ENCODE measurements around the gene KIAA0040. TPM values are rescaled to one million over a fixed set of nuclear protein-coding genes. Genes with fewer than 3 reads are reported as not detected.

Gene KIAA0040
- total RNA-seq, 1 experiment from 2014 or later: 32.4 TPM

DNA sequence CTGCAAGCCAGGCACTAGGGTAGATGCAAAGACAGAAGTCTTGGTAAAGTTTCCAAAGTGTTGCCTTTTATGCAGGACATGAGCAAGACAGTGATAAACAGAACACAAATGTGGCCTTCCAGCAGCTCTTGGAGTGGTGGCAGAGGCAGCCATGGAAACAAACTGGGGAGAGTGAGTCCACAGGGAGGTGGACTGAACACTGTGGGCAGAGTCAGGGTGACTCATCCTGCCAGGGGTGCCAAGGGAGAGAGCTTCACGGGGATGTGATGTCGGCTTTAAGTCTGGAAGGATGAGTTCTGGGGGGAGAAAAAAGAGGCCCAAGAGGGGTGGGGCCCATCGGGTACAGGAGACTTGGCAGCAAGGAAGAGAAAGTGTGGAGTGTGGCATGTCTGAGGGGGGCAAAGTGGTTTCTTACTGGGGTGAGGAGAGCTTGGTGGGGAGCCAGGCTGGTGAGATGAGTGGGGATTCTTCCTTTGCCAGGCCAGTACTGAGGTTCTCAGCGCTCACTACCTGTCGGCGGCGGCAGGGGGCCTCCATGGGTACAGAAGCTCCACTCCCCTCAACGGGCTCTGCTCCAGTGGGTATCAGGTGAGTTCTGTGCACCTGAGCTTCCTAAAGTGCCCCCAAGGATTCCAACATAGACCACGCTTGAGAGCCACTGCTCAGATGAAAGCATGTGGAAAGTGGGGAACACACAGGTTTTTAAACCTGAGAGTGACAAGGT, 41.8 kb downstream of the KIAA0040 start:
- intact Hi-C loops (cut with micrococcal nuclease): loop anchor here (1.0 to 5.0 kb wide), 6 partner anchors 119 to 1542 kb away; partner anchors contain the start of gene TNR
- ChIA-PET POLR2A (no interaction called here), RAD21 (ENCODE audit: low non-redundant PET in 1 of 2, low total read pairs in 2 of 2, uncharacterized antibody in 2 of 2, unreplicated experiment in 2 of 2) (interaction anchor here (0.6 to 1.5 kb wide), 3 partner anchors 121 to 170 kb away, joined by 3 to 15 read pairs (median 7); no protein-coding TSS in a partner anchor), CTCF (interaction anchor here (1.1 to 3.2 kb wide), 9 partner anchors 13 to 330 kb away, joined by 4 to 77 read pairs (median 9); no protein-coding TSS in a partner anchor)
- H3K36me3 ChIP-seq (ENCODE audit: control insufficient read depth in 1 of 2, insufficient read depth in 2 of 2, low read length in 2 of 2): no peaks in the 10 kb centered on the region
- H3K9ac ChIP-seq (ENCODE audit: low read length): no peak overlapping the region
- H3K4me3 ChIP-seq (replicated peaks in 1 of 2; ENCODE audit: low read depth in 1 of 2, low read length in 2 of 2): no peak overlapping the region
- H4K20me1 ChIP-seq (ENCODE audit: insufficient read depth): no peaks in the 10 kb centered on the region
- ATAC-seq (no peak), DNase-seq (ENCODE audit: low read depth, low spot score) (no peak)
- no peaks in the 10 kb centered on the region for H3K9me3 ChIP-seq (ENCODE audit: control insufficient read depth in 1 of 2, insufficient read depth in 1 of 2, low read depth in 1 of 2, low read length in 2 of 2)
- no peak for TF ChIP-seq REST (IDR thresholded peaks at IDR 0.05; ENCODE audit: low read depth)
- no peak for TF ChIP-seq ZFX (IDR thresholded peaks at IDR 0.05)
- TF ChIP-seq SP1 (IDR thresholded peaks at IDR 0.05; ENCODE audit: low read depth): no peak
- no peak for TF ChIP-seq CEBPB (IDR thresholded peaks at IDR 0.05; ENCODE audit: low read depth)
- TF ChIP-seq EGR1 (IDR thresholded peaks at IDR 0.05; ENCODE audit: low read depth): no peak
- TF ChIP-seq SIN3A (IDR thresholded peaks at IDR 0.05; ENCODE audit: low read depth): no peak
- no peak for TF ChIP-seq ELF1 (IDR thresholded peaks at IDR 0.05; ENCODE audit: borderline replicate concordance, low read depth)
- TF ChIP-seq CBX3 (IDR thresholded peaks at IDR 0.05; ENCODE audit: low read depth): no peak
- TF ChIP-seq, protein P1, sequence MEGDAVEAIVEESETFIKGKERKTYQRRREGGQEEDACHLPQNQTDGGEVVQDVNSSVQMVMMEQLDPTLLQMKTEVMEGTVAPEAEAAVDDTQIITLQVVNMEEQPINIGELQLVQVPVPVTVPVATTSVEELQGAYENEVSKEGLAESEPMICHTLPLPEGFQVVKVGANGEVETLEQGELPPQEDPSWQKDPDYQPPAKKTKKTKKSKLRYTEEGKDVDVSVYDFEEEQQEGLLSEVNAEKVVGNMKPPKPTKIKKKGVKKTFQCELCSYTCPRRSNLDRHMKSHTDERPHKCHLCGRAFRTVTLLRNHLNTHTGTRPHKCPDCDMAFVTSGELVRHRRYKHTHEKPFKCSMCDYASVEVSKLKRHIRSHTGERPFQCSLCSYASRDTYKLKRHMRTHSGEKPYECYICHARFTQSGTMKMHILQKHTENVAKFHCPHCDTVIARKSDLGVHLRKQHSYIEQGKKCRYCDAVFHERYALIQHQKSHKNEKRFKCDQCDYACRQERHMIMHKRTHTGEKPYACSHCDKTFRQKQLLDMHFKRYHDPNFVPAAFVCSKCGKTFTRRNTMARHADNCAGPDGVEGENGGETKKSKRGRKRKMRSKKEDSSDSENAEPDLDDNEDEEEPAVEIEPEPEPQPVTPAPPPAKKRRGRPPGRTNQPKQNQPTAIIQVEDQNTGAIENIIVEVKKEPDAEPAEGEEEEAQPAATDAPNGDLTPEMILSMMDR (IDR thresholded peaks at IDR 0.05 in 2 of 3, conservative IDR thresholded peaks at IDR 0.05 in 1 of 3; ENCODE audit: borderline replicate concordance in 1 of 3, insufficient read depth in 1 of 3, low read depth in 2 of 3, low read length in 2 of 3): no peak
- TF ChIP-seq POLR2AphosphoS5 (IDR thresholded peaks at IDR 0.05; ENCODE audit: low read depth, low read length): no peak
- TF ChIP-seq SRF (IDR thresholded peaks at IDR 0.05; ENCODE audit: low read depth): no peak
- no peak for TF ChIP-seq EZH2phosphoT487 (IDR thresholded peaks at IDR 0.05; ENCODE audit: borderline replicate concordance)
- no peak for TF ChIP-seq ZNF274 (IDR thresholded peaks at IDR 0.05; ENCODE audit: low read depth, low read length)
- no peak for TF ChIP-seq TCF7L2 (IDR thresholded peaks at IDR 0.05; ENCODE audit: borderline replicate concordance, extremely low read depth, insufficient read depth, insufficient read length)
- no peak for TF ChIP-seq ATF3 (IDR thresholded peaks at IDR 0.05)
- TF ChIP-seq, protein P2, sequence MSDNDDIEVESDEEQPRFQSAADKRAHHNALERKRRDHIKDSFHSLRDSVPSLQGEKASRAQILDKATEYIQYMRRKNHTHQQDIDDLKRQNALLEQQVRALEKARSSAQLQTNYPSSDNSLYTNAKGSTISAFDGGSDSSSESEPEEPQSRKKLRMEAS (IDR thresholded peaks at IDR 0.05): no peak
- BruUV-seq (replicated peaks): no TSS peak
- H3K27ac ChIP-seq (ENCODE audit: low read depth, low read length): no peak overlapping the region
- peaks cover 0 to 9% of the 10 kb centered on the region in 2 experiments; a peak in 2 of 4 replicates for H3K4me1 ChIP-seq (ENCODE audit: control insufficient read depth in 1 of 2, insufficient read depth in 2 of 2, low read length in 2 of 2)
- no peaks in the 10 kb centered on the region for H3K9me2 ChIP-seq (ENCODE audit: insufficient read depth)
- no peak overlapping the region for H3K4me2 ChIP-seq (ENCODE audit: low read length)
- H3K79me2 ChIP-seq (ENCODE audit: insufficient read depth, low read length): no peaks in the 10 kb centered on the region
- peaks cover 9% of the 10 kb centered on the region for H3K27me3 ChIP-seq (ENCODE audit: insufficient read depth, low read length)
- no peak overlapping the region for H2AFZ ChIP-seq (ENCODE audit: low read depth, low read length, poor library complexity, severe bottlenecking)

Measured in HCT116 (cell line).